ENCODE results near the gene ZNF22. TPM values are rescaled to one million over a fixed set of nuclear protein-coding genes. Genes with fewer than 3 reads are reported as not detected.

ZNF22 gene
- total RNA-seq, 1 experiment from 2014 or later = 13.5 TPM

GRCh38 chr10:44980309-44981171 lies 20.2 kb upstream of the ZNF22 start:
- no peaks in the 10 kb centered on the region for H4K20me1 ChIP-seq (ENCODE audit: insufficient read depth)
- no peaks in the 10 kb centered on the region for H3K9me2 ChIP-seq (ENCODE audit: insufficient read depth)
- H3K9me3 ChIP-seq (ENCODE audit: control insufficient read depth in 1 of 2, insufficient read depth in 1 of 2, low read depth in 1 of 2, low read length in 2 of 2) = no peaks in the 10 kb centered on the region
- peak overlapping the region; percentile 14 for H2AFZ ChIP-seq (ENCODE audit: low read depth, low read length, poor library complexity, severe bottlenecking)
- POLR2A ChIA-PET = interaction anchor here (0.8 to 1.0 kb wide), 3 partner anchors 14 to 26 kb away, joined by 3 to 6 read pairs (median 4); no protein-coding TSS in a partner anchor
- peaks cover 48 to 65% of the 10 kb centered on the region in 2 experiments for H3K4me1 ChIP-seq (ENCODE audit: control insufficient read depth in 1 of 2, insufficient read depth in 2 of 2, low read length in 2 of 2)
- no peak for TF ChIP-seq SRF (IDR thresholded peaks at IDR 0.05; ENCODE audit: low read depth)
- no peak for TF ChIP-seq ZBTB33 (IDR thresholded peaks at IDR 0.05; ENCODE audit: extremely low read depth, insufficient replicate concordance, low read length)
- TF ChIP-seq EZH2phosphoT487 (IDR thresholded peaks at IDR 0.05; ENCODE audit: borderline replicate concordance) = no peak
- no peak for TF ChIP-seq CBX3 (IDR thresholded peaks at IDR 0.05; ENCODE audit: low read depth)
- TF ChIP-seq POLR2AphosphoS5 (IDR thresholded peaks at IDR 0.05; ENCODE audit: low read depth, low read length) = no peak
- TF ChIP-seq REST (IDR thresholded peaks at IDR 0.05; ENCODE audit: low read depth) = no peak
- no peak for TF ChIP-seq EZH2 (IDR thresholded peaks at IDR 0.05)
- TF ChIP-seq ATF3 (IDR thresholded peaks at IDR 0.05) = no peak
- no peak for TF ChIP-seq CEBPB (IDR thresholded peaks at IDR 0.05; ENCODE audit: low read depth)
- no peak for TF ChIP-seq FOSL1 (IDR thresholded peaks at IDR 0.05; ENCODE audit: low read depth)
- H3K27ac ChIP-seq (ENCODE audit: low read depth, low read length) = peak overlapping the region; percentile 80
- ATAC-seq (no peak), DNase-seq (ENCODE audit: low read depth, low spot score) (no peak)
- BruUV-seq (replicated peaks) = no TSS peak
- CTCF ChIA-PET = interaction anchor here (1.4 to 3.1 kb wide), 2 partner anchors 21 to 48 kb away, joined by 3 to 14 read pairs; no protein-coding TSS in a partner anchor
- no peaks in the 10 kb centered on the region for H3K27me3 ChIP-seq (ENCODE audit: insufficient read depth, low read length)
- H3K4me3 ChIP-seq (replicated peaks in 1 of 2; ENCODE audit: low read depth in 1 of 2, low read length in 2 of 2) = peak overlapping the region in 1 of 2 experiments; percentile 27; a peak in 2 of 4 replicates
- H3K9ac ChIP-seq (ENCODE audit: low read length) = peak overlapping the region; percentile 50
- intact Hi-C loops (cut with micrococcal nuclease) = no loop called here
- H3K79me2 ChIP-seq (ENCODE audit: insufficient read depth, low read length) = no peaks in the 10 kb centered on the region
- no peaks in the 10 kb centered on the region for H3K36me3 ChIP-seq (ENCODE audit: control insufficient read depth in 1 of 2, insufficient read depth in 2 of 2, low read length in 2 of 2)
- RAD21 ChIA-PET (ENCODE audit: low non-redundant PET in 1 of 2, low total read pairs in 2 of 2, uncharacterized antibody in 2 of 2, unreplicated experiment in 2 of 2) = interaction anchor here in 1 of 2 experiments (0.8 kb wide), 1 partner anchor 48 kb away, joined by 3 read pairs; no protein-coding TSS in a partner anchor
- peak overlapping the region; percentile 89 for H3K4me2 ChIP-seq (ENCODE audit: low read length)
